HT-29 (cell line): Measurements from ENCODE around the gene ADAMTS10. TPM values are rescaled to one million over a fixed set of nuclear protein-coding genes. Genes with fewer than 3 reads are reported as not detected.
"Not testable (repeated sequence)": the region's sequence is repeated elsewhere in the genome, so short reads cannot be mapped to it uniquely, and the experiment has no call there.

ENCODE experiments used
- DNase-seq: peaks from one replicate; pipeline ENCODE4 v3.0.0-alpha.2; 2015; ENCODE audit warnings: low spot score
- total RNA-seq: library from RNA; depleted of rRNA; stranded (reverse); fragments of >200 nt; shearing (Covaris generic); gene quantifications from 2 replicates; pipeline ENCODE4 v1.2.3, GENCODE V29; 2014

The ADAMTS10 gene
- total RNA-seq, 1 experiment from 2014 or later = not detected

- DNase-seq = no peak
Measured at GRCh38 chr19:8626842-8627241, 16.3 kb upstream of the ADAMTS10 start.

- not testable (repeated sequence) for DNase-seq
Measured at GRCh38 chr19:8622886-8623285, 12.4 kb upstream of the ADAMTS10 start.

GRCh38 chr19:8618751-8619150, 8.2 kb upstream of the ADAMTS10 start:
- no peak for DNase-seq

GRCh38 chr19:8617984-8618383, 7.5 kb upstream of the ADAMTS10 start:
- DNase-seq = no peak

- not testable (repeated sequence) for DNase-seq
Measured at GRCh38 chr19:8617325-8617724, 6.8 kb upstream of the ADAMTS10 start.

- DNase-seq = no peak
Measured at GRCh38 chr19:8616861-8617260, 6.3 kb upstream of the ADAMTS10 start.

- peak; percentile 38 for DNase-seq
Measured at GRCh38 chr19:8615813-8616596, 5.5 kb upstream of the ADAMTS10 start.

GRCh38 chr19:8615024-8615423, 4.5 kb upstream of the ADAMTS10 start:
- DNase-seq = no peak

- no peak for DNase-seq
Measured at GRCh38 chr19:8614455-8614854, 3.9 kb upstream of the ADAMTS10 start.

GRCh38 chr19:8612807-8613171, 2.3 kb upstream of the ADAMTS10 start:
- DNase-seq = no peak

GRCh38 chr19:8611877-8612806, 1.6 kb upstream of the ADAMTS10 start:
- DNase-seq = no peak

- no peak for DNase-seq
Measured at GRCh38 chr19:8611391-8611876, 919 bp upstream of the ADAMTS10 start.

GRCh38 chr19:8610936-8611300, 403 bp upstream of the ADAMTS10 start:
- DNase-seq = no peak

- DNase-seq = no peak
Measured at GRCh38 chr19:8609279-8610040, 1.1 kb downstream of the ADAMTS10 start.

- DNase-seq = no peak
Measured at GRCh38 chr19:8608941-8609278, 1.6 kb downstream of the ADAMTS10 start.

GRCh38 chr19:8607386-8607785, 3.1 kb downstream of the ADAMTS10 start:
- DNase-seq = no peak

GRCh38 chr19:8605514-8605913, 5.0 kb downstream of the ADAMTS10 start:
- DNase-seq = no peak

- no peak for DNase-seq
Measured at GRCh38 chr19:8601796-8602195, 8.7 kb downstream of the ADAMTS10 start.

- DNase-seq = no peak
Measured at GRCh38 chr19:8600816-8601215, 9.7 kb downstream of the ADAMTS10 start.

GRCh38 chr19:8600064-8600463, 10.5 kb downstream of the ADAMTS10 start:
- DNase-seq = no peak

- DNase-seq = no peak
Measured at GRCh38 chr19:8596168-8596567, 14.3 kb downstream of the ADAMTS10 start.

GRCh38 chr19:8595651-8596050, 14.9 kb downstream of the ADAMTS10 start:
- no peak for DNase-seq
